ENCODE results near the gene ADD2. TPM values are rescaled to one million over a fixed set of nuclear protein-coding genes. Genes with fewer than 3 reads are reported as not detected.

Gene ADD2
- polyA plus RNA-seq, 1 experiment = 0.12 TPM

DNA sequence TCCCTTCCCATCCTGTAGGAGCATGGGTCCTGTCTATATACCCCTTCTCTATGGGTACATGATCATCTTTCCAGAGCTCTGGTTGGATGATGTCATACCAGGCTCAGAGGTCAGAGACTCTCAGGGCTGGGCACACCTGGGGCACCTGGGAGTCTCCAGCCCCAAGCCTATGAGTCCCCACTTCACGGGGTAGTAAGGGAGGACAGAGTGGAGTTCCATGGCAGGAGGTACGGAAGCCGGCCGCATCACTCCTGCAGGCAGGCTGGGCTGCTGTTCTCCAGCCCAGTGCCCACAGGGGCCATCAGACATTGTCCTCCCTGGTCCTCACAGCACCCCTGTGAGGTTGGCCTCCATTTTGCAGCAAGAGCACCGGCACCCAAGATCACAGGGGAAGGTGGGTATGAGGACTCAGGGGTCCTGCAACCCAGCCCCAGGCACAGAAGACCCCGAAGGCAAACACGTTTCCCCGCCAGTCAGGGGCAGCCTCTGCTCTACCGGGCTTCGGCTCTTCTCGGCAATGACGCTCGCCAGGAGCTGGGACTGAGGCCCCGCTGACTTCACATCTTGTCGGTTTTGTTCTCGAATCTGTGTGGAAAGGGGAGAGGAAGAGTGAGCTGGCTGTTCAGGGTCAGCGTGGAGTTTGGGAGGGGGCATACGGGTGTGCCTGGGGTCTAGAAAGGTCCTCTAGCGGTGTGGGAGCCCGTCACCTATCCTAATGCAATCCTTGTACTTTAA is 91.5 kb downstream of the ADD2 start:
- H3K9me3 ChIP-seq (ENCODE audit: control insufficient read depth, insufficient read depth, low read length) = no peaks in the 10 kb centered on the region
- H3K4me3 ChIP-seq (ENCODE audit: low read depth, low read length) = no peak overlapping the region
- TF ChIP-seq, protein P1, sequence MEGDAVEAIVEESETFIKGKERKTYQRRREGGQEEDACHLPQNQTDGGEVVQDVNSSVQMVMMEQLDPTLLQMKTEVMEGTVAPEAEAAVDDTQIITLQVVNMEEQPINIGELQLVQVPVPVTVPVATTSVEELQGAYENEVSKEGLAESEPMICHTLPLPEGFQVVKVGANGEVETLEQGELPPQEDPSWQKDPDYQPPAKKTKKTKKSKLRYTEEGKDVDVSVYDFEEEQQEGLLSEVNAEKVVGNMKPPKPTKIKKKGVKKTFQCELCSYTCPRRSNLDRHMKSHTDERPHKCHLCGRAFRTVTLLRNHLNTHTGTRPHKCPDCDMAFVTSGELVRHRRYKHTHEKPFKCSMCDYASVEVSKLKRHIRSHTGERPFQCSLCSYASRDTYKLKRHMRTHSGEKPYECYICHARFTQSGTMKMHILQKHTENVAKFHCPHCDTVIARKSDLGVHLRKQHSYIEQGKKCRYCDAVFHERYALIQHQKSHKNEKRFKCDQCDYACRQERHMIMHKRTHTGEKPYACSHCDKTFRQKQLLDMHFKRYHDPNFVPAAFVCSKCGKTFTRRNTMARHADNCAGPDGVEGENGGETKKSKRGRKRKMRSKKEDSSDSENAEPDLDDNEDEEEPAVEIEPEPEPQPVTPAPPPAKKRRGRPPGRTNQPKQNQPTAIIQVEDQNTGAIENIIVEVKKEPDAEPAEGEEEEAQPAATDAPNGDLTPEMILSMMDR (IDR thresholded peaks at IDR 0.05; ENCODE audit: low read depth, low read length) = no peak
- POLR2A ChIA-PET = no interaction called here
- CTCF ChIA-PET = no interaction called here
- no peaks in the 10 kb centered on the region for H3K27me3 ChIP-seq (ENCODE audit: control insufficient read depth, insufficient read depth, low read length)
- no peak overlapping the region for H3K27ac ChIP-seq (ENCODE audit: low read depth, low read length)
- DNase-seq (ENCODE audit: low read depth, low spot score) = no peak

DNA sequence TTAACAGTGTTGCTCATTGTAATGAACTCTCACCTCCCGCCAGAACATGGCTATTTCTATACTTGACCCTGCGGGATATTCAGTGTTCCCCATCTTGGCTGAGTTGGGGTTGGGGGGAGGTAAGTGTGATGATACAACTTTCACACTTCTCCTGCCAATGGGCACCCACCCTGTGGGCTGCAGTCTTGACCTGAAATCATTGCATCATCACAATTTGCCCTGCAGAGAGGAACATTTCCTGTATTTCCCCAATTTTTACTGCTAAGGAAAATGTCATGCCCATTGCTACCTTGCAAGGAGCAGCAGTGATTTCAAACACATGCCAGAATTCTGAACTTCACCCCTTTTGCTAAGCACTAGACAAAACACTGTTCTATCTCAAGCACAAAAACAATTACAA is 92.1 kb downstream of the ADD2 start:
- Histone ChIP-seq H3K27me3 (ENCODE audit: control insufficient read depth, insufficient read depth, low read length) (no peaks in the 10 kb centered on the region), H3K27ac (ENCODE audit: low read depth, low read length) (no peak overlapping the region), H3K9me3 (ENCODE audit: control insufficient read depth, insufficient read depth, low read length) (no peaks in the 10 kb centered on the region), H3K4me3 (ENCODE audit: low read depth, low read length) (no peak overlapping the region)
- no peak for DNase-seq (ENCODE audit: low read depth, low spot score)
- POLR2A ChIA-PET = no interaction called here
- CTCF ChIA-PET = no interaction called here
- TF ChIP-seq, protein P1 (IDR thresholded peaks at IDR 0.05; ENCODE audit: low read depth, low read length) = no peak

DNA sequence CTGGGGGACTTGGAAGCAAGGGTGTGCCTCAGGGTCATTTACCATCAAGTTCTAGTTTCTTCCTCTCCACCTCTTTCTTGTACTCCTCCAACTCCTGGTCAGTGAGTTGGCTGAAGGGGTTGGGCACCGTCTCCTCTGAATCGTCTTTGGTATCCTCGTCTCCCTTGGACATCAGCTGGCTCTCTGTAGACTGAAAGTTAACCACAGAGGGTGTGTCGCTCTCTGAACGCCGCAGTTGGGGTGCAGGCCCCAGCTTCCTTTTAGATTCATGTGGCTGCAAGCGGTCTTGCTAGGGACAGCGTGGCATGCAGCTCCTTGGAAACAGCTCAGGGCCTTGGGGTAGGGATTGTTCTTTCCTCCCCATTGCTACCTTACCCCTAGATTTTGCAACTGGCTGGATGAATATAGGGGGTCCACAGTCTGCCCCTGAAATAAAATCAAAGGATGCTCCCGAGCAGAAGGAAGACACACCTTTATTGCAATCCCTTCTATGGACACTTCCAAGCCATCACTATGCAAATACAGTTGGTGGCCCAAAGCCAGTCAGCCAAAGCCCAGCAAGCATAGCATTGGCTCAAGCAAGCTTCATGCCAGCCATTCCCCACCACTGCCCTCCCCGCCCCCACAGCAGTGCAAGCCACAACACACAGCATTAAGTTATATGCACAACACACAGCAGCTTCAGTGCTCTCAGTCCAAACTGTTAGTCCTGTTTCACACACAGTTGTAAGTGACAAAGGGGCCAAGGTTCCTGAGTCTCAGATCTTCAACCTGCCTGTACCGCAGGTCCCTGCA is 93.2 kb downstream of the ADD2 start:
- DNase-seq (ENCODE audit: low read depth, low spot score) = no peak
- Histone ChIP-seq H3K9me3 (ENCODE audit: control insufficient read depth, insufficient read depth, low read length) (no peaks in the 10 kb centered on the region), H3K4me3 (ENCODE audit: low read depth, low read length) (no peak overlapping the region), H3K27me3 (ENCODE audit: control insufficient read depth, insufficient read depth, low read length) (no peaks in the 10 kb centered on the region), H3K27ac (ENCODE audit: low read depth, low read length) (no peak overlapping the region)
- CTCF ChIA-PET = no interaction called here
- POLR2A ChIA-PET = no interaction called here
- TF ChIP-seq, protein P1 (IDR thresholded peaks at IDR 0.05; ENCODE audit: low read depth, low read length) = no peak

DNA sequence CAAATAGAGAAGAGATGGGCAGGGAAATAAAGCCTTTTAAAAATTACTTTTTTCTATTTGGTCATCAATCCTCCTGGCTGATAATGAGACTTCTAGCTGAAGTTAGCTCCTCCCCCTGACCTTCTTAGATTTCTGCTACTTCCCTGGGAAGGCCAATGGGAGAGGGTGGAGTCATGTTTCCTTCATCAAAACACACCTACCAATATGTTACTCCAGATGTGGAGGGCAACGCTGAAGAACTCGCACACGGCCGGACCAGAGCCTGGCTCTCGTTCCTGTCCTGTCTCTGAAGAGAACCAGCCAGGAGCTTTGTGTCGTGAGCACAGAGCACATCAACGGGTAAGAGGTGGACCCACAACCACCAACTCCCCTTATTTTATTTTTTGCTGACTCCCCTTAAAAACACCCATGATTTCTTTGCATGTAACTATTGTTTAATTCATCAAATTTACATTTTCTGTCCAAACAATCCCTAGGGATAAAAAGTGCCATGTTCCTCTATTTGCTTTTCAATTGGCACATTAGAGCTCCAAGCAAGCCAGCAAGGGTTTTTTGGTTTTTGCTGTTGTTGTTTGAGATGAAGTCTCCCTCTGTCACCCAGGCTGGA is 94.9 kb downstream of the ADD2 start:
- Histone ChIP-seq H3K4me3 (ENCODE audit: low read depth, low read length) (no peak overlapping the region), H3K27me3 (ENCODE audit: control insufficient read depth, insufficient read depth, low read length) (no peaks in the 10 kb centered on the region), H3K9me3 (ENCODE audit: control insufficient read depth, insufficient read depth, low read length) (no peaks in the 10 kb centered on the region), H3K27ac (ENCODE audit: low read depth, low read length) (no peak overlapping the region)
- TF ChIP-seq, protein P1 (IDR thresholded peaks at IDR 0.05; ENCODE audit: low read depth, low read length) = no peak
- POLR2A ChIA-PET = no interaction called here
- no peak for DNase-seq (ENCODE audit: low read depth, low spot score)
- CTCF ChIA-PET = interaction anchor here (1.0 kb wide), 1 partner anchor 56 kb away, joined by 3 read pairs; no protein-coding TSS in a partner anchor
